ENCODE measurements around the gene F2RL3.
"Not testable (repeated sequence)": the region's sequence is repeated elsewhere in the genome, so short reads cannot be mapped to it uniquely, and the experiment has no call there.

F2RL3 gene

GRCh38 chr19:16928351-16928750 is 39.6 kb downstream of the F2RL3 start:
- no peak for DNase-seq

- DNase-seq: no peak
Observed at GRCh38 chr19:16928916-16929315, 40.1 kb downstream of the F2RL3 start.

- DNase-seq: no peak
Observed at GRCh38 chr19:16930753-16931152, 42.0 kb downstream of the F2RL3 start.

GRCh38 chr19:16931306-16931705 is 42.5 kb downstream of the F2RL3 start:
- DNase-seq: no peak

- no peak for DNase-seq
Observed at GRCh38 chr19:16934489-16934888, 45.7 kb downstream of the F2RL3 start.

- no peak for DNase-seq
Observed at GRCh38 chr19:16936901-16937300, 48.1 kb downstream of the F2RL3 start.

GRCh38 chr19:16937796-16938195 is 49.0 kb downstream of the F2RL3 start:
- not testable (repeated sequence) for DNase-seq

GRCh38 chr19:16938211-16938610 is 49.4 kb downstream of the F2RL3 start:
- DNase-seq: no peak

- not testable (repeated sequence) for DNase-seq
Observed at GRCh38 chr19:16940063-16940462, 51.3 kb downstream of the F2RL3 start.

GRCh38 chr19:16940626-16941025 is 51.8 kb downstream of the F2RL3 start:
- no peak for DNase-seq
